Kidney (tissue), 14 donors: Measurements from ENCODE around the gene SLC28A1. TPM values are rescaled to one million over a fixed set of nuclear protein-coding genes. Genes with fewer than 3 reads are reported as not detected.

Experiments used
- DNase-seq, 5 donors: peaks; one replicate each; pipeline ENCODE4 v3.0.0-alpha.2; 2013 to 2020
- FAIRE-seq: peaks from 2 replicates; lab custom pipeline; 2012; peaks lifted over from hg19 to GRCh38; lab: Jason Lieb, UNC
- H3K27ac ChIP-seq, 2 donors: one replicate each; pipeline ENCODE4 v1.7.0; 2013; ENCODE audit warnings: low read depth in 2 of 2, low read length in 2 of 2, inconsistent platforms in 1 of 2
- H3K27me3 ChIP-seq: one replicate; pipeline ENCODE4 v1.7.1; 2013; ENCODE audit warnings: low read length, inconsistent platforms; ENCODE audit not compliant: control insufficient read depth, insufficient read depth
- H3K36me3 ChIP-seq, 3 donors: one replicate each; pipeline versions ENCODE4 v1.7.0 to v1.7.1; 2013; ENCODE audit warnings: low read length in 3 of 3, control low read depth in 1 of 3, inconsistent platforms in 1 of 3; ENCODE audit not compliant: insufficient read depth in 3 of 3, control insufficient read depth in 2 of 3
- H3K4me1 ChIP-seq, 3 donors: one replicate each; pipeline versions ENCODE4 v1.7.0 to v1.7.1; 2013; ENCODE audit warnings: low read length in 3 of 3, inconsistent platforms in 1 of 3, low read depth in 1 of 3; ENCODE audit not compliant: control insufficient read depth in 2 of 3, insufficient read depth in 2 of 3
- H3K4me3 ChIP-seq, 3 donors: one replicate each; pipeline versions ENCODE4 v1.7.0 to v1.8.1; 2013; ENCODE audit warnings: low read length in 3 of 3, control low read depth in 1 of 3, inconsistent platforms in 1 of 3
- H3K9ac ChIP-seq, 3 donors: one replicate each; pipeline versions ENCODE4 v1.7.0 to v1.7.1; 2013; ENCODE audit warnings: low read length in 3 of 3, control low read depth in 1 of 3, inconsistent platforms in 1 of 3
- H3K9me3 ChIP-seq, 3 donors: one replicate each; pipeline versions ENCODE4 v1.7.0 to v1.7.1; 2013; ENCODE audit warnings: low read length in 3 of 3, control low read depth in 1 of 3, inconsistent platforms in 1 of 3; ENCODE audit not compliant: control insufficient read depth in 2 of 3, insufficient read depth in 1 of 3
- intact Hi-C: fragments of 100-400 bp; cut with DNase I; formaldehyde crosslinking; loops from one replicate; pipeline ENCODE4 v1.11.1; 2022
- polyA plus RNA-seq: library from polyadenylated mRNA; stranded (reverse); fragments of 350-450 nt; fragmentation: Illumina TruSeq; extraction: RNeasy Lipid Tissue Mini Kit (QIAGEN cat#74804); gene quantifications from one replicate; pipeline ENCODE4 v1.2.3, GENCODE V29; 2014; ENCODE audit warnings: low read depth, low replicate concordance; ENCODE audit not compliant: insufficient read depth
- total RNA-seq: library from RNA; stranded (reverse); fragmentation: NEBNext Ultra II Directional; extraction: Animal tissue kit (Norgen Biotek cat#: 25700); gene quantifications from one replicate; pipeline ENCODE4 v1.2.1, GENCODE V29; 2021
- TF ChIP-seq, protein P1 (sequence below): IDR thresholded peaks from 3 replicates; pipeline ENCODE4 v1.5.1; 2012; ENCODE audit warnings: mild to moderate bottlenecking, moderate library complexity, borderline replicate concordance; ENCODE audit not compliant: insufficient read depth; ENCODE audit errors: extremely low read depth
- donor health status: control.
- donor health status: control.
- donor health status: control.
- donor health status: control.
- donor health status: control.
- donor health status: DM: yes; HTN: yes; CAD: no.
- donor health status: Normal renal cell carcinoma (clear cell type).

Gene SLC28A1
- total and polyA plus RNA-seq, 2 donors from 2014 or later: 12.8 to 51.2 TPM

DNA sequence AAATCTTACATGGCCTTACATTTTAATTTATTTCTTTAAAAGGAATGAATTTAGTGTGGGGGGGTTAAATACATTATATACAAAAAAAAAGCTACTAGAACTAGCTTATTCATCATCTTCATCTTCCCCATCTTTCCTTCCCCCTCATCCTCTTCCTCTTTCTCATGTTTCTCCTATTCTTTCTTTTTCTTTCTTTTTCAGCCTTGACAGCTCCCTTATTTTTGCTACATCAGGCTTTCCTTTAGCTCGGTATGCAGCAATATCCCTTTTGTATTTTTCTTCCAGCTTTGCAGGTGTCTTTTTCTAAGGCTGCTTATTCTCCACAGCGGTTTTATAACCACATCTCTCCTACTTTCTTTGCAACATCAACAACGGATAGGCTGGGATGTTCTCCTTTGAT lies 55.9 kb downstream of the SLC28A1 start:
- no peak for DNase-seq
- TF ChIP-seq, protein P1, sequence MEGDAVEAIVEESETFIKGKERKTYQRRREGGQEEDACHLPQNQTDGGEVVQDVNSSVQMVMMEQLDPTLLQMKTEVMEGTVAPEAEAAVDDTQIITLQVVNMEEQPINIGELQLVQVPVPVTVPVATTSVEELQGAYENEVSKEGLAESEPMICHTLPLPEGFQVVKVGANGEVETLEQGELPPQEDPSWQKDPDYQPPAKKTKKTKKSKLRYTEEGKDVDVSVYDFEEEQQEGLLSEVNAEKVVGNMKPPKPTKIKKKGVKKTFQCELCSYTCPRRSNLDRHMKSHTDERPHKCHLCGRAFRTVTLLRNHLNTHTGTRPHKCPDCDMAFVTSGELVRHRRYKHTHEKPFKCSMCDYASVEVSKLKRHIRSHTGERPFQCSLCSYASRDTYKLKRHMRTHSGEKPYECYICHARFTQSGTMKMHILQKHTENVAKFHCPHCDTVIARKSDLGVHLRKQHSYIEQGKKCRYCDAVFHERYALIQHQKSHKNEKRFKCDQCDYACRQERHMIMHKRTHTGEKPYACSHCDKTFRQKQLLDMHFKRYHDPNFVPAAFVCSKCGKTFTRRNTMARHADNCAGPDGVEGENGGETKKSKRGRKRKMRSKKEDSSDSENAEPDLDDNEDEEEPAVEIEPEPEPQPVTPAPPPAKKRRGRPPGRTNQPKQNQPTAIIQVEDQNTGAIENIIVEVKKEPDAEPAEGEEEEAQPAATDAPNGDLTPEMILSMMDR: no peak
- H3K36me3 ChIP-seq: peaks cover 0 to 3% (median 0%) of the 10 kb centered on the region in 3 donors
- H3K4me3 ChIP-seq: no peak overlapping the region
- H3K9ac ChIP-seq: no peak overlapping the region
- no peaks in the 10 kb centered on the region for H3K9me3 ChIP-seq
- no peaks in the 10 kb centered on the region for H3K27me3 ChIP-seq
- FAIRE-seq: no peak
- intact Hi-C loops: no loop called here
- no peak overlapping the region for H3K27ac ChIP-seq
- no peaks in the 10 kb centered on the region for H3K4me1 ChIP-seq

DNA sequence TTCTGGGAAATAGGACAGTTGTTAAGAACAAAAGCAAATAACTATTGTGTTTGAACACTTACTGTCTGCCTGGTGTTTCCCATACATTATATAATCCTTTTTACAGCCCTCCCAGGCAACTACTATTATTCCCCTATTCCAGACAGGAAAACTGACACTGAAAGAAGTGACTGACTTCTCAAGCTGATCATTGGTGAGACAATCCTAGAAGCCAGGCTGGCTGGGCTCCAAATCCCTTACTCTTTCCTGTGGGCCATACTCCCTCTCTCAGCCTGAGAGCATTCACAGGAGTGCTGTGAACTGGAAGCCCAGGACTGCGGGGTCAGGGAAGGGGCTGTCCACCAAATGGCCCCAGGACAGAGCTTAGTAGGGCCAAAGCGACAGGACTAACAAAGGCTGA lies 58.0 kb downstream of the SLC28A1 start:
- intact Hi-C loops: no loop called here
- no peaks in the 10 kb centered on the region for H3K27me3 ChIP-seq
- peaks cover 0 to 3% (median 0%) of the 10 kb centered on the region in 3 donors for H3K36me3 ChIP-seq
- TF ChIP-seq, protein P1: no peak
- no peaks in the 10 kb centered on the region for H3K9me3 ChIP-seq
- DNase-seq (no peak), FAIRE-seq (no peak)
- no peak overlapping the region for H3K9ac ChIP-seq
- H3K4me1 ChIP-seq: peaks cover 0 to 2% (median 0%) of the 10 kb centered on the region in 3 donors
- no peak overlapping the region for H3K4me3 ChIP-seq
- H3K27ac ChIP-seq: no peak overlapping the region

DNA sequence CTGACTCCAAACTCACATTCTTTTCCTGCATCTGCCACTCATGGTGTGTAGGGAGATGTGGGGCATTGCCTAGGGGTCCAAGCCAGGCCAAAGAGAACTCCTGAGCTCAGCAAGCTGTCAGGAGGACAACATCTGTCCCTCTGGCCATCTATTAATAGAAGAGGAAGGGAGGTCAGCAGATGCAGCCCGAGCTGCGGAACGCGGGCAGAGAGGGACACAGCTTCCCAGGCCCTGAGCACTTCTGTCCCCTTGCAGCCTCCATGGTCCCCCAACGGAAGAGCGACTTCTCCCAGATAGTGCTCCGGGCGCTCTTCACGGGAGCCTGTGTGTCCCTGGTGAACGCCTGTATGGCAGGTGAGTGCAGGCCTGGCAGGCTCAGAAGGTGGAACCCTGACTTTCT lies 59.8 kb downstream of the SLC28A1 start:
- Histone ChIP-seq H3K27ac (no peak overlapping the region), H3K4me3 (no peak overlapping the region), H3K27me3 (no peaks in the 10 kb centered on the region), H3K9me3 (no peaks in the 10 kb centered on the region), H3K36me3 (peaks cover 0 to 3% (median 0%) of the 10 kb centered on the region in 3 donors), H3K9ac (no peak overlapping the region), H3K4me1 (peaks cover 0 to 2% (median 0%) of the 10 kb centered on the region in 3 donors)
- no peak for FAIRE-seq
- no peak for DNase-seq
- intact Hi-C loops: no loop called here
- TF ChIP-seq, protein P1: no peak

DNA sequence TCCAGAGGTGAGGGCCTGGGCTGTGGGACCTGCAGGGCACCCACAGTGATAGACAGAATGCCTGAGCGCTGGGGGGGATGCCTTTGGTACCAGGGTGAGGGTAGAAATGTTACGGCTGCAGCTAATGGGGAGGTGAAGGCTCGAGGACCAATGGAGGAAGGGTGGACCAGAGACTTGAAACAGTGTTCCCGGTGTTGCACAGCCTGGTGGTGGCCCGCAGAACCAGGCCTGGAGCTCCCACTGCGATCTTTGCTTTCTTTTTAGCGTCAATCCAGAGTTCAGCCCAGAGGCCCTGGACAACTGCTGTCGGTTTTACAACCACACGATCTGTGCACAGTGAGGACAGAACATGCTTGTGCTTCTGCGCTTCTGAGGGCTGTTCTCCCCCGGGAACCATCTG lies 60.4 kb downstream of the SLC28A1 start:
- TF ChIP-seq, protein P1: no peak
- FAIRE-seq: no peak
- intact Hi-C loops: no loop called here

More for the DNA sequence above, 60.4 kb downstream of the SLC28A1 start:
- Histone ChIP-seq H3K27ac (no peak overlapping the region), H3K27me3 (no peaks in the 10 kb centered on the region), H3K4me3 (no peak overlapping the region), H3K4me1 (peaks cover 0 to 2% (median 0%) of the 10 kb centered on the region in 3 donors), H3K9ac (no peak overlapping the region), H3K36me3 (peaks cover 0 to 2% (median 0%) of the 10 kb centered on the region in 3 donors), H3K9me3 (no peaks in the 10 kb centered on the region)
- no peak for DNase-seq
